Panc1 (cell line): ENCODE measurements around the gene PDE1C. TPM values are rescaled to one million over a fixed set of nuclear protein-coding genes. Genes with fewer than 3 reads are reported as not detected.

Source experiments
- ATAC-seq: fragments of 200-7000 bp; cut with Tn5 transposase; 2 replicates; pipeline ENCODE4 v1.9.1; 2020; ENCODE audit warnings: mild to moderate bottlenecking, moderate library complexity
- BruUV-seq: library from RNA; stranded (reverse); fragments of 400-500 nt; replicated peaks from 2 replicates; lab custom pipeline; 2021; lab: Mats Ljungman, UMichigan
- CTCF ChIA-PET: fragments of 300-600 bp; sonication (Branson Sonifier 250); formaldehyde crosslinking; loops from one replicate; lab custom pipeline; 2022; ENCODE audit warnings: antibody characterized with exemption; lab: Charles Lee
- POLR2A ChIA-PET: fragments of 300-600 bp; sonication (Branson Sonifier 250); formaldehyde crosslinking; loops from one replicate; lab custom pipeline; 2022; ENCODE audit warnings: antibody characterized with exemption; lab: Charles Lee
- DNase-seq: peaks from one replicate; pipeline ENCODE4 v3.0.0-alpha.2; 2010; ENCODE audit warnings: low read depth, low spot score
- H3K27ac ChIP-seq: 2 replicates; pipeline ENCODE4 v1.5.1; 2011; ENCODE audit warnings: mild to moderate bottlenecking, low read length, inconsistent platforms
- H3K27me3 ChIP-seq: fragments of 200-500 bp; sonication (Bioruptor generic); 2 replicates; pipeline ENCODE4 v1.6.0; 2014; ENCODE audit warnings: low read length, inconsistent platforms; ENCODE audit not compliant: control insufficient read depth, insufficient read depth
- H3K36me3 ChIP-seq: fragments of 200-500 bp; sonication (Bioruptor generic); 2 replicates; pipeline ENCODE4 v1.5.1; 2014; ENCODE audit warnings: inconsistent platforms, mild to moderate bottlenecking, low read length, moderate library complexity; ENCODE audit not compliant: control insufficient read depth, insufficient read depth
- H3K4me1 ChIP-seq: 2 replicates; pipeline ENCODE4 v1.5.1; 2011; ENCODE audit warnings: inconsistent platforms, mild to moderate bottlenecking, low read length, moderate library complexity; ENCODE audit not compliant: control insufficient read depth, insufficient read depth
- H3K4me3 ChIP-seq, 2 experiments: 2 replicates each; pipeline ENCODE4 v1.5.1; 2011 to 2012; ENCODE audit warnings: low read depth in 2 of 2, low read length in 2 of 2, mild to moderate bottlenecking in 2 of 2, inconsistent platforms in 1 of 2, moderate library complexity in 1 of 2
- H3K9me3 ChIP-seq: fragments of 200-500 bp; sonication (Bioruptor generic); 2 replicates; pipeline ENCODE4 v1.5.1; 2014; ENCODE audit warnings: low read depth, mild to moderate bottlenecking, inconsistent platforms, low read length, moderate library complexity; ENCODE audit not compliant: control insufficient read depth, insufficient read depth
- CTCF ChIP-seq: fragments of 450-650 bp; IDR thresholded peaks from 2 replicates; pipeline ENCODE4 v1.5.1; 2017; ENCODE audit warnings: mild to moderate bottlenecking
- POLR2AphosphoS5 ChIP-seq: IDR thresholded peaks from 2 replicates; pipeline ENCODE4 v1.6.1; 2012; ENCODE audit warnings: mild to moderate bottlenecking, low read depth, low read length, moderate library complexity
- SIN3A ChIP-seq: IDR thresholded peaks from 2 replicates; pipeline ENCODE4 v1.6.1; 2012; ENCODE audit warnings: low read depth, mild to moderate bottlenecking, low read length, moderate library complexity, borderline replicate concordance; ENCODE audit not compliant: insufficient read depth
- TCF7L2 ChIP-seq: IDR thresholded peaks from 2 replicates; pipeline ENCODE4 v1.6.1; 2011; ENCODE audit warnings: mild to moderate bottlenecking, low read depth, low read length, inconsistent platforms
- in situ Hi-C: cut with HindIII; loops from 2 replicates; pipeline ENCODE4 v1.10.0; 2016; ENCODE audit warnings: low sequenced_read_pairs, low pct_unique_long_range_greater_than_20kb
- intact Hi-C: fragments of 100-400 bp; cut with micrococcal nuclease; formaldehyde crosslinking; loops from one replicate; pipeline ENCODE4 v1.10.0; 2022; ENCODE audit not compliant: unreplicated experiment
- total RNA-seq: library from RNA; stranded (reverse); gene quantifications from one replicate; pipeline ENCODE4 v1.2.1, GENCODE V29; 2021; ENCODE audit not compliant: unreplicated experiment
- TF ChIP-seq, protein P1 (sequence below), 2 experiments: IDR thresholded peaks; 2 replicates each; pipeline ENCODE4 v1.6.1; 2011 to 2012; ENCODE audit warnings: low read depth in 2 of 2, control low read depth in 1 of 2, low read length in 1 of 2, mild to moderate bottlenecking in 1 of 2, moderate library complexity in 1 of 2; ENCODE audit not compliant: insufficient read depth in 1 of 2

PDE1C gene
- total RNA-seq, 1 experiment from 2014 or later = not detected

DNA sequence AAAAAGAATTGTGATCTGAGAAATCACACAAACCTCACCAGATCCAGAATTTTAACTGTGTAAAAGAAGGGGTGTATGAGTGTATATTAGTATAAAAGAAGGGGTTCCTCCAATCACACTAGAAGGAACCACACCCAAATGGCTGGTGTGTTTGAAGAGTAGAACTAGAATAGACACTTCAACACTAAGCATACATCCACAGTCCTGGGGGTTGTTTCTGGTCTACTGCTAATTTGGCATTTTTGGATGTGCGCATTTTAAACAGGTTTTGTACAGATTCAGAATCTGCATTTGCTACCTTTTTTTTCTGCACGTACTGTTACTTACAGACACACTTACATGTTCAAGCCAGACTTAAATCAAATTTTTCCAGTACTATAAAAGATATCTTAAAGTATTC is 64.6 kb downstream of the PDE1C start:
- Histone ChIP-seq H3K27ac (no peak overlapping the region), H3K4me3 (no peak overlapping the region), H3K9me3 (no peaks in the 10 kb centered on the region), H3K27me3 (no peaks in the 10 kb centered on the region), H3K36me3 (no peaks in the 10 kb centered on the region), H3K4me1 (no peaks in the 10 kb centered on the region)
- in situ Hi-C loops = no loop called here
- CTCF ChIA-PET = no interaction called here
- no peak for TF ChIP-seq CTCF
- TF ChIP-seq POLR2AphosphoS5 = no peak
- TF ChIP-seq TCF7L2 = no peak
- TF ChIP-seq, protein P1, sequence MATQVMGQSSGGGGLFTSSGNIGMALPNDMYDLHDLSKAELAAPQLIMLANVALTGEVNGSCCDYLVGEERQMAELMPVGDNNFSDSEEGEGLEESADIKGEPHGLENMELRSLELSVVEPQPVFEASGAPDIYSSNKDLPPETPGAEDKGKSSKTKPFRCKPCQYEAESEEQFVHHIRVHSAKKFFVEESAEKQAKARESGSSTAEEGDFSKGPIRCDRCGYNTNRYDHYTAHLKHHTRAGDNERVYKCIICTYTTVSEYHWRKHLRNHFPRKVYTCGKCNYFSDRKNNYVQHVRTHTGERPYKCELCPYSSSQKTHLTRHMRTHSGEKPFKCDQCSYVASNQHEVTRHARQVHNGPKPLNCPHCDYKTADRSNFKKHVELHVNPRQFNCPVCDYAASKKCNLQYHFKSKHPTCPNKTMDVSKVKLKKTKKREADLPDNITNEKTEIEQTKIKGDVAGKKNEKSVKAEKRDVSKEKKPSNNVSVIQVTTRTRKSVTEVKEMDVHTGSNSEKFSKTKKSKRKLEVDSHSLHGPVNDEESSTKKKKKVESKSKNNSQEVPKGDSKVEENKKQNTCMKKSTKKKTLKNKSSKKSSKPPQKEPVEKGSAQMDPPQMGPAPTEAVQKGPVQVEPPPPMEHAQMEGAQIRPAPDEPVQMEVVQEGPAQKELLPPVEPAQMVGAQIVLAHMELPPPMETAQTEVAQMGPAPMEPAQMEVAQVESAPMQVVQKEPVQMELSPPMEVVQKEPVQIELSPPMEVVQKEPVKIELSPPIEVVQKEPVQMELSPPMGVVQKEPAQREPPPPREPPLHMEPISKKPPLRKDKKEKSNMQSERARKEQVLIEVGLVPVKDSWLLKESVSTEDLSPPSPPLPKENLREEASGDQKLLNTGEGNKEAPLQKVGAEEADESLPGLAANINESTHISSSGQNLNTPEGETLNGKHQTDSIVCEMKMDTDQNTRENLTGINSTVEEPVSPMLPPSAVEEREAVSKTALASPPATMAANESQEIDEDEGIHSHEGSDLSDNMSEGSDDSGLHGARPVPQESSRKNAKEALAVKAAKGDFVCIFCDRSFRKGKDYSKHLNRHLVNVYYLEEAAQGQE (IDR thresholded peaks at IDR 0.05; ENCODE audit: insufficient read depth in 1 of 2, low read depth in 2 of 2, low read length in 1 of 2) = no peak
- TF ChIP-seq SIN3A = no peak
- no peak for DNase-seq
- POLR2A ChIA-PET = no interaction called here
- intact Hi-C loops = no loop called here
- no peak for ATAC-seq
- BruUV-seq = no TSS peak

- ATAC-seq (no peak), DNase-seq (no peak)
- no TSS peak for BruUV-seq
- in situ Hi-C loops (no loop called here), intact Hi-C loops (no loop called here)
- no peaks in the 10 kb centered on the region for H3K9me3 ChIP-seq
- ChIA-PET CTCF (no interaction called here), POLR2A (no interaction called here)
- no peaks in the 10 kb centered on the region for H3K27me3 ChIP-seq
- no peaks in the 10 kb centered on the region for H3K4me1 ChIP-seq
- no peak for TF ChIP-seq CTCF
- TF ChIP-seq POLR2AphosphoS5 = no peak
- TF ChIP-seq SIN3A = no peak
- TF ChIP-seq, protein P1 (IDR thresholded peaks at IDR 0.05; ENCODE audit: insufficient read depth in 1 of 2, low read depth in 2 of 2, low read length in 1 of 2) = no peak
- no peak for TF ChIP-seq TCF7L2
- no peaks in the 10 kb centered on the region for H3K36me3 ChIP-seq
- H3K4me3 ChIP-seq = no peak overlapping the region
- H3K27ac ChIP-seq = no peak overlapping the region
Observed at GRCh38 chr7:32001948-32002347, 68.3 kb downstream of the PDE1C start.
